ENCODE measurements around the gene KLHDC7B.

Gene KLHDC7B

GRCh38 chr22:50570861-50571260 lies 25.2 kb downstream of the KLHDC7B start:
- no peak for DNase-seq (ENCODE audit: low read depth)
- TF ChIP-seq, protein P1, sequence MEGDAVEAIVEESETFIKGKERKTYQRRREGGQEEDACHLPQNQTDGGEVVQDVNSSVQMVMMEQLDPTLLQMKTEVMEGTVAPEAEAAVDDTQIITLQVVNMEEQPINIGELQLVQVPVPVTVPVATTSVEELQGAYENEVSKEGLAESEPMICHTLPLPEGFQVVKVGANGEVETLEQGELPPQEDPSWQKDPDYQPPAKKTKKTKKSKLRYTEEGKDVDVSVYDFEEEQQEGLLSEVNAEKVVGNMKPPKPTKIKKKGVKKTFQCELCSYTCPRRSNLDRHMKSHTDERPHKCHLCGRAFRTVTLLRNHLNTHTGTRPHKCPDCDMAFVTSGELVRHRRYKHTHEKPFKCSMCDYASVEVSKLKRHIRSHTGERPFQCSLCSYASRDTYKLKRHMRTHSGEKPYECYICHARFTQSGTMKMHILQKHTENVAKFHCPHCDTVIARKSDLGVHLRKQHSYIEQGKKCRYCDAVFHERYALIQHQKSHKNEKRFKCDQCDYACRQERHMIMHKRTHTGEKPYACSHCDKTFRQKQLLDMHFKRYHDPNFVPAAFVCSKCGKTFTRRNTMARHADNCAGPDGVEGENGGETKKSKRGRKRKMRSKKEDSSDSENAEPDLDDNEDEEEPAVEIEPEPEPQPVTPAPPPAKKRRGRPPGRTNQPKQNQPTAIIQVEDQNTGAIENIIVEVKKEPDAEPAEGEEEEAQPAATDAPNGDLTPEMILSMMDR (conservative IDR thresholded peaks at IDR 0.05; ENCODE audit: low read depth, low read length), result no peak
- H3K4me3 ChIP-seq (ENCODE audit: low read depth, low read length), result no peak overlapping the region

DNA sequence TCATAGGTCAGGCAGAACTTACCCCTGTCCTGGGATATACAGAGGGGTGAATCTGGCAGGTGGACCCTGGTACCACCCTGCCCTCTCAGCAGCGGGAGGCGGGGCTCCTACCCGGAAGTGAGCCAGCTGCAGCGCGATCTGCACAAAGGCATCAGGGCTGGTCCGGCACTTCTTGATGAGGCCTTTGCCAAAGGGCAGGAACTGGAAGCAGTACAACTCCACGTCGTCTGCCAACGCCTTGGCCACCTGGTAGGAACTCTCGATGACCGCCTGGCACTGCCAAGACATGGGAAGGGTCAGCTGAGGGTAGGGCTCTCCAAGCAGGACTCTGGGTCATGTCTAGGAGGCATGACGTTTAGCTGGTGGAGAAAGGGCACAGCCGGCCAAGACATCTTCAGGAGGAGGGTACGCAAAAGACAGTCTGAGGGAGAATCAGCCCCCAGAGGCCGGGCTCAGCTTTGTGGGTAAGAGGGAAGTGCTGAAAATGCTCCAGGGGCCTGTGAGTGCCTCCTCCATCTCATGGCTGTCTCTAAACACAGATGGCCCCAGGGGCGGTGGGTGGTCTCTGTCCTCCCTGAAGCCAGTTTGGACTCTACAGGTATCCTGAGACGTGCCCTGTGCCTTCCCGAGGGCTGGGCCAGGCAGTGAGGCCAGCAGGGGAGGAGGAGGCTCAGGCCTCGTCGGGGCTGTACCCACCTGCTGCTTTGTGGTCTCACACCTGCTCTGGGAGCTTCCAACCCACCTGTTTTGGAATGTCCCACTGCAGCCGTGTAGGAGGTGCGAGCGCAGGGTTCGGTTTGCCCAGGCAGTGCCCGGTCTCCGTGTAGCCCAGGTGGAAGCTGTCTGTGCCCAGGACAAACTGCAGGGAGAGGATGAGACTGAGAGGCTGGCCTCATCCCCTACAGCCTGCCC lies 25.8 kb downstream of the KLHDC7B start:
- TF ChIP-seq, protein P1 (conservative IDR thresholded peaks at IDR 0.05; ENCODE audit: low read depth, low read length), result no peak
- DNase-seq (ENCODE audit: low read depth), result no peak
- no peak overlapping the region for H3K4me3 ChIP-seq (ENCODE audit: low read depth, low read length)

GRCh38 chr22:50572965-50573364 lies 27.3 kb downstream of the KLHDC7B start:
- no peak overlapping the region for H3K4me3 ChIP-seq (ENCODE audit: low read depth, low read length)
- no peak for DNase-seq (ENCODE audit: low read depth)
- TF ChIP-seq, protein P1 (conservative IDR thresholded peaks at IDR 0.05; ENCODE audit: low read depth, low read length), result no peak

GRCh38 chr22:50573491-50574382 lies 28.0 kb downstream of the KLHDC7B start:
- no peak overlapping the region for H3K4me3 ChIP-seq (ENCODE audit: low read depth, low read length)
- no peak for DNase-seq (ENCODE audit: low read depth)
- TF ChIP-seq, protein P1 (conservative IDR thresholded peaks at IDR 0.05; ENCODE audit: low read depth, low read length), result no peak

- no peak for DNase-seq (ENCODE audit: low read depth)
- H3K4me3 ChIP-seq (ENCODE audit: low read depth, low read length), result no peak overlapping the region
- TF ChIP-seq, protein P1 (conservative IDR thresholded peaks at IDR 0.05; ENCODE audit: low read depth, low read length), result no peak
These were observed 28.7 kb downstream of the KLHDC7B start for GRCh38 chr22:50574383-50574755.

- no peak overlapping the region for H3K4me3 ChIP-seq (ENCODE audit: low read depth, low read length)
- no peak for DNase-seq (ENCODE audit: low read depth)
- TF ChIP-seq, protein P1 (conservative IDR thresholded peaks at IDR 0.05; ENCODE audit: low read depth, low read length), result no peak
These were observed 29.8 kb downstream of the KLHDC7B start for GRCh38 chr22:50575426-50575941.
